ENCODE results near the gene HNRNPAB. TPM values are rescaled to one million over a fixed set of nuclear protein-coding genes. Genes with fewer than 3 reads are reported as not detected.

The HNRNPAB gene
- total RNA-seq = 83.2 and 85.2 TPM in 2 replicates
- polyA plus RNA-seq = 169 and 175 TPM in 2 replicates

DNA sequence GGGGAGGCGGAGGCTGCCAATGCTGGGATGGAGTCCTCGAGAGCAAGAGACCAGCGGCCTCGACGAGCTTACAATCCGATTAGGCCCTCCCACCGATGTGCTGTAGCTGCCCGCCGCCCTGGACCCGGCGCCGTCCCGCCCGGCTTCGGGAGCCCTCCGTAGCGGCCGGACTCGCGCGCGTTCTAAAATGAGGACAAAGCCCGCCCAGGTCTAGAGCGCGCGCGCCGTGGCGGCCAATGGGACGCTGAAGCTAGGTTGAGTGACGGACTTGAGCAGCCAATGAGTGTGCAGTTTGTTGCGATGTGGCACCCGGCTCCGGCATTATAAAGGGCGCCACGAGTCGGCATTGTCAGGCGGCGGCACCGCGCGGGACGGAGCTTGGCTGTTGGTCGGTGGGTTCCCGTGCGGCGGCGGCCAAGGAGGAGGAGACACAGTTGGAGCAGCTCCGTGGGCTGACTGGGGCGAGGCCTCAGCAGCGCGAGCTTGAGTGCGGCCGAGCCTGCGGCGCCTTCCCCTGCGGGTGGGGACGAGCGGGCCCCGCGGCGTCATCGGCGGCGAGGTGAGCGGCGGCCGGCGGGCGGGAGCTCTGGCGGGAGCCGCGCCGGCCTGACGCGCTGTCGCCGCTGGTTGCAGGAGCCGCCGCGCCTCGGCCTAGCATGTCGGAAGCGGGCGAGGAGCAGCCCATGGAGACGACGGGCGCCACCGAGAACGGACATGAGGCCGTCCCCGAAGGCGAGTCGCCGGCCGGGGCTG lies at the start of gene HNRNPAB:
Gene HNRNPAB (plus strand): TSS at position 352 of the 753 bp plus-strand sequence. CDS start 305 bp downstream, at position 657.
- no peaks in the 10 kb centered on the region for H3K9me2 ChIP-seq (replicated peaks; ENCODE audit: insufficient read depth)
- H3K4me2 ChIP-seq = peak within 1 kb of the TSS; percentile 93
- H3K27me3 ChIP-seq = no peaks in the 10 kb centered on the region
- no peaks in the 10 kb centered on the region for H3K9me3 ChIP-seq (ENCODE audit: low read depth)
- H3K27ac ChIP-seq = peak within 1 kb of the TSS; percentile 94
- TF ChIP-seq EZH2 (IDR thresholded peaks at IDR 0.05; ENCODE audit: borderline replicate concordance) (no peak), EZH2phosphoT487 (IDR thresholded peaks at IDR 0.05; ENCODE audit: low read depth, severe bottlenecking, unreplicated experiment) (no peak)
- TF ChIP-seq, protein P1, sequence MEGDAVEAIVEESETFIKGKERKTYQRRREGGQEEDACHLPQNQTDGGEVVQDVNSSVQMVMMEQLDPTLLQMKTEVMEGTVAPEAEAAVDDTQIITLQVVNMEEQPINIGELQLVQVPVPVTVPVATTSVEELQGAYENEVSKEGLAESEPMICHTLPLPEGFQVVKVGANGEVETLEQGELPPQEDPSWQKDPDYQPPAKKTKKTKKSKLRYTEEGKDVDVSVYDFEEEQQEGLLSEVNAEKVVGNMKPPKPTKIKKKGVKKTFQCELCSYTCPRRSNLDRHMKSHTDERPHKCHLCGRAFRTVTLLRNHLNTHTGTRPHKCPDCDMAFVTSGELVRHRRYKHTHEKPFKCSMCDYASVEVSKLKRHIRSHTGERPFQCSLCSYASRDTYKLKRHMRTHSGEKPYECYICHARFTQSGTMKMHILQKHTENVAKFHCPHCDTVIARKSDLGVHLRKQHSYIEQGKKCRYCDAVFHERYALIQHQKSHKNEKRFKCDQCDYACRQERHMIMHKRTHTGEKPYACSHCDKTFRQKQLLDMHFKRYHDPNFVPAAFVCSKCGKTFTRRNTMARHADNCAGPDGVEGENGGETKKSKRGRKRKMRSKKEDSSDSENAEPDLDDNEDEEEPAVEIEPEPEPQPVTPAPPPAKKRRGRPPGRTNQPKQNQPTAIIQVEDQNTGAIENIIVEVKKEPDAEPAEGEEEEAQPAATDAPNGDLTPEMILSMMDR (IDR thresholded peaks at IDR 0.05; ENCODE audit: poor library complexity) = no peak
- peak within 1 kb of the TSS; percentile 77 for H2AFZ ChIP-seq
- H3K4me1 ChIP-seq (ENCODE audit: insufficient read depth) = peaks cover 26% of the 10 kb centered on the region
- peak; percentile 97 for DNase-seq (ENCODE audit: low spot score)
- WGBS (ENCODE audit: low lambda C conversion rate, missing lambda C conversion rate) = under 1% methylated on average over 83 of the region's 96 CpGs
- H3K36me3 ChIP-seq (replicated peaks; ENCODE audit: insufficient read depth, low read depth) = no peaks in the 10 kb centered on the region
- peak within 1 kb of the TSS; percentile 90 for H3K4me3 ChIP-seq
- peaks cover 43% of the 10 kb centered on the region for H4K20me1 ChIP-seq (ENCODE audit: insufficient read depth, poor library complexity, severe bottlenecking)
- peaks cover 42% of the 10 kb centered on the region for H3K79me2 ChIP-seq

DNA sequence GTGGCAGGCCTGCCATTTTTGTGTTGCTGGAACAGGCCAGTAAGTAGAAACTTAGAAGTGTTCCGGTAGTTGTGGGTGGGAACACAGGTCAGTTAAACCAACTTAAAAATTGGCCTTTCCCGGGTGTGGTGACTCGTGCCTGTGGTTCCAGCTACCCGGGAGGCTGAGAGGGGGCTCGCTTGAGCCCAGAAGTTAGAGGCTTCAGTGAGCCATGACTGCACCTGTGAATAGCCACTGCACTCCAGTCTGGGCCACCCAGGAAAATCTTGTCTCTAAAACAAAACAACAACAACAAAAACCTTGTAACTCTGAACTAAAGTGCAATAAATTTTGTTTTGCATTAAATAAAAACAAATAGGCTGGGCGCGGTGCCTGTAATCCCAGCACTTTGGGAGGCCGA lies 49.3 kb upstream of the HNRNPAB start:
- Histone ChIP-seq H3K9me3 (ENCODE audit: low read depth) (no peaks in the 10 kb centered on the region), H3K27ac (no peak overlapping the region), H3K9me2 (replicated peaks; ENCODE audit: insufficient read depth) (no peaks in the 10 kb centered on the region), H3K4me1 (ENCODE audit: insufficient read depth) (peaks cover 5% of the 10 kb centered on the region), H3K27me3 (no peaks in the 10 kb centered on the region), H3K4me2 (no peak overlapping the region), H3K4me3 (no peak overlapping the region), H3K79me2 (peaks cover 11% of the 10 kb centered on the region), H2AFZ (no peak overlapping the region), H3K36me3 (replicated peaks; ENCODE audit: insufficient read depth, low read depth) (no peaks in the 10 kb centered on the region), H4K20me1 (ENCODE audit: insufficient read depth, poor library complexity, severe bottlenecking) (no peaks in the 10 kb centered on the region)
- DNase-seq (ENCODE audit: low spot score) = no peak
- TF ChIP-seq, protein P1 (IDR thresholded peaks at IDR 0.05; ENCODE audit: poor library complexity) = no peak
- TF ChIP-seq EZH2phosphoT487 (IDR thresholded peaks at IDR 0.05; ENCODE audit: low read depth, severe bottlenecking, unreplicated experiment) (no peak), EZH2 (IDR thresholded peaks at IDR 0.05; ENCODE audit: borderline replicate concordance) (no peak)
- 90% methylated on average over 8 of the region's 8 CpGs for WGBS (ENCODE audit: low lambda C conversion rate, missing lambda C conversion rate)

DNA sequence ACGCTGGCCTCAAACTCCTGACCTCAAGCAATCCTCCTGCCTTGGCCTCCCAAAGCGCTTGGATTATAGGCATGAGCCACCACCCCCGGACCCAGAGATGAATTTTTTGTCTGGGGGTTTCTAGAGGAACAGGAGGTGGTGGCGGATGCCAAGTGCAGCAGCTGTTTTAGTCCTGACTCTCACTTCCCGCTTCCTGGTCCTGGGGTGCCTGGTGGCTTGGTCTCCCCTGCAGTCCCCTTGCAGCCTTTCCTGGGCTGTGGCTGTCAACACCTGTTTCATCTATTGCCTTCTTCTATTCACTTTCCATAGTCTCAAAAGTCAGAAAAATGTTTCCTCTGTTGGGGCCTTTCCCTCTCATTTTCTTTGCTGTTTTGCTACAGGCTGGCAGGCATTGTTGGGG lies 44.2 kb upstream of the HNRNPAB start:
- H3K9me3 ChIP-seq (ENCODE audit: low read depth) = no peaks in the 10 kb centered on the region
- no peak overlapping the region for H3K4me3 ChIP-seq
- no peaks in the 10 kb centered on the region for H3K79me2 ChIP-seq
- H3K27ac ChIP-seq = no peak overlapping the region
- H3K36me3 ChIP-seq (replicated peaks; ENCODE audit: insufficient read depth, low read depth) = no peaks in the 10 kb centered on the region
- H3K27me3 ChIP-seq = no peaks in the 10 kb centered on the region
- no peak overlapping the region for H3K4me2 ChIP-seq
- no peaks in the 10 kb centered on the region for H3K9me2 ChIP-seq (replicated peaks; ENCODE audit: insufficient read depth)
- no peak overlapping the region for H2AFZ ChIP-seq
- TF ChIP-seq EZH2 (IDR thresholded peaks at IDR 0.05; ENCODE audit: borderline replicate concordance) = no peak
- no peak for TF ChIP-seq EZH2phosphoT487 (IDR thresholded peaks at IDR 0.05; ENCODE audit: low read depth, severe bottlenecking, unreplicated experiment)
- TF ChIP-seq, protein P1 (IDR thresholded peaks at IDR 0.05; ENCODE audit: poor library complexity) = no peak
- 96% methylated on average over 5 of the region's 5 CpGs for WGBS (ENCODE audit: low lambda C conversion rate, missing lambda C conversion rate)
- no peaks in the 10 kb centered on the region for H4K20me1 ChIP-seq (ENCODE audit: insufficient read depth, poor library complexity, severe bottlenecking)
- no peaks in the 10 kb centered on the region for H3K4me1 ChIP-seq (ENCODE audit: insufficient read depth)
- DNase-seq (ENCODE audit: low spot score) = no peak
